Stimulated activated CD4-positive, alpha-beta T cell treated with anti-CD3 and anti-CD28 coated beads, TNF-alpha, amount 100 ng/mL, for 48 hours (primary cell): ENCODE results near the gene SPDYE1.
"Not testable (repeated sequence)": the region's sequence is repeated elsewhere in the genome, so short reads cannot be mapped to it uniquely, and the experiment has no call there.

Experiments
- DNase-seq, 3 donors: peaks; one replicate each; pipeline ENCODE4 v3.0.0-alpha.2; 2020; ENCODE audit warnings: low read depth in 3 of 3

SPDYE1 gene

GRCh38 chr7:43992896-43993295, 4.8 kb upstream of the SPDYE1 start:
- DNase-seq: not testable (repeated sequence)

DNA sequence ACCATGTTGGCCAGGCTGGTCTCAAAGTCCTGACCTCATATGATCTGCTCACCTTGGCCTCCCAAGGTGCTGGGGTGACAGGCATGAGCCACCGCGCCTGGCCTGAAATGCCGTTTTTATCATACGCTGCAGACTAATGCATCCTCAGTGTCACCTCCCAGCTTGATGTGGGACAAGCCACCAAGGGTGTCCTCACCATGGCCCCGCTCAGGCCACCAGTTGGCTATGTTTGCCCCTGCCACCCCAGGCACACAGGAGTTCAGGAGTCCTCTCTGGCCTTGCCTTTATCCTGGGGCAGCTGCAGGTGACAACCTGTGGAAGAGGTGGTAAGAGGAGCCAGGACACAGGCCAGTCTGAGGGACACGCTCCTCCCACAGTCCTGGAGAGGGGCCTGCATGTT, 3.0 kb upstream of the SPDYE1 start:
- DNase-seq: not testable (repeated sequence)

GRCh38 chr7:44012081-44012480, 14.4 kb downstream of the SPDYE1 start:
- DNase-seq: not testable (repeated sequence)

DNA sequence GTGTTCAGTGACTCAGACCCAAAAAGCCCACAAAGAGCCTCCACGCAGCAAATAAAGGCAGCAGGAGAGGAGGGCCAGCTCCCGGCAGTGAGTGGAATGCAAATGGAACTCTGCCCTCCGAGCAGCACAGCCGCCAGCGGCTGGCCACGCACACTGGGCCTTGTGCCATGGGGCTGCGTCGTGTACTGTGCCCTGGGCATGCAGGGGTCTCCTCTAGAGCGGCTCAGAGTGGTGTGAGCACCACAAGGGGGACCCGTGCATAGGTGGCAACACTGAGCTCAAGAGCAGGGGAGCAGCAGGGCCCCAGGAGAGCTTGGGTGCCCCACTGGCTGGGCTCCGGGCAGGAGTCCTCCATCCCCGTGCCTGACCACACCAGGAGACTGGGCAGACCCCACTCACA, 17.4 kb downstream of the SPDYE1 start:
- not testable (repeated sequence) for DNase-seq

GRCh38 chr7:44018857-44019807, 21.4 kb downstream of the SPDYE1 start:
- DNase-seq: peak; percentile 97 to 99 (median 99)

GRCh38 chr7:44019825-44020224, 22.1 kb downstream of the SPDYE1 start:
- DNase-seq: not testable (repeated sequence)

- DNase-seq: not testable (repeated sequence)
These were observed 24.4 kb downstream of the SPDYE1 start for GRCh38 chr7:44022069-44022468.

DNA sequence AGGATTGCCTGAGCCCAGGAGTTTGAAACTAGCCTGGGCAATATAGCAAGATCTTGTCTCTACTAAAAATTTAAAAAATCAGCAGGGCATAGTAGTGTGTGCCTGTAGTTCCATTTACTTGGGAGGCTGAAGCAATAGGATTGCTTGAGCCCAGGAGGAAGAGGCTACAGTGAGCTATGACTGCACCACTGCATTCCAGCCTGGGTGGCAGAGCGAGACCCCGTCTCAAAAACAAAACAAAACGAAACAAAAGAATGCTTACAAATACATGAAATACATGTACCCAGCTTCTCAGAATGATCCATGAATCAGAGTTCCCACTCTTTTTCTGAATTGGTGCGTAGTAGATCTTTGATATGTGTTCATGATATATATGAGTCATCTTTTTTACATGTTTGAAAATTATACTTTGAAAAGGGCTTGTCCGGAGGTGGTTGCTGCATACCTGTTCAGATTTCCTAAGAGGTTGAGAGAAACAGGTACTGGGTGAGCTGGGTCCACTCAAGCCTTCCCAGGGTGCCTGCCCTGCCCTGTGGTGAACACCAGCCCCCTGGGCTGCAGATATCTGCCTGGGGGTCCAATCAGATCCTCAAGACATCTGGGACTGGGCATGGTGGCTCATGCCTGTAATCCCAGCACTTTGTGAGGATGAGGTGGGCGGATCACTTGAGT, 25.2 kb downstream of the SPDYE1 start:
- DNase-seq: not testable (repeated sequence)

GRCh38 chr7:44029433-44029832, 31.7 kb downstream of the SPDYE1 start:
- DNase-seq: not testable (repeated sequence)

DNA sequence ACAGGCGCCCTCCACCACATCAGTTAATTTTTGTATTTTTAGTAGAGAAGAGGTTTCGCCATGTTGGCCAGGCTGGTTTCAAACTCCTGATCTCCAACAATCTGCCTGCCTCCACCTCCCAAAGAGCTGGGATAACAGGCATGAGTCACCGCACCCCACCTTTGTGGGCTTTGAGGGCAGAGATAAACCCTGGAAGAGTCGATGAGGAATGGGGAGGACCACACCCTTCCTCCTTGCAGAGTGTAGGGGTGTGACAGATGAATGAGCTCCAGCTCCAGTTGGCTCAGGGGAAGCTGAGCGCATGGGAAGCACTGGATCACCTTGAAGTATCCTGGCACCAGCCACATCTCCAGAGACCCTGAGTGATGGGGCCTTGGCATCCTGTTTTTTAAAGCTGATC, 32.3 kb downstream of the SPDYE1 start:
- DNase-seq: not testable (repeated sequence)

DNA sequence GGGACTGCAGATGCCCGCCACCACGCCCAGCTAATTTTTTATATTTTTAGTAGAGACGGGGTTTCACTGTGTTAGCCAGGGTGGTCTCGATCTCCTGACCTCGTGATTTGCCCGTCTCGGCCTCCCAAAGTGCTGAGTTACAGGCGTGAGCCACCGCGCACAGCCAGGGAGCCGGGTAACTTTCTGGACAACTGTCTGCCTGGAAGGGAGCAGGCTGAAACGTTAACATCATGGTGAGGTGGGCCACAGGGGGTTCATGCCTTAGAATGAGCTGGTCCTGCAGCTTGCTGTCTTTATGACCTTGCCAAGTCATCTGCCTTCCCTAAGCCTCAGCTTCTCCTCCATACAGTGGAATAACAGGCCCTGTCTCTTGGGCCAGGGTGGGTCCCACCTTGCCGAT, 33.6 kb downstream of the SPDYE1 start:
- not testable (repeated sequence) for DNase-seq

GRCh38 chr7:44032031-44032430, 34.3 kb downstream of the SPDYE1 start:
- DNase-seq: not testable (repeated sequence)

DNA sequence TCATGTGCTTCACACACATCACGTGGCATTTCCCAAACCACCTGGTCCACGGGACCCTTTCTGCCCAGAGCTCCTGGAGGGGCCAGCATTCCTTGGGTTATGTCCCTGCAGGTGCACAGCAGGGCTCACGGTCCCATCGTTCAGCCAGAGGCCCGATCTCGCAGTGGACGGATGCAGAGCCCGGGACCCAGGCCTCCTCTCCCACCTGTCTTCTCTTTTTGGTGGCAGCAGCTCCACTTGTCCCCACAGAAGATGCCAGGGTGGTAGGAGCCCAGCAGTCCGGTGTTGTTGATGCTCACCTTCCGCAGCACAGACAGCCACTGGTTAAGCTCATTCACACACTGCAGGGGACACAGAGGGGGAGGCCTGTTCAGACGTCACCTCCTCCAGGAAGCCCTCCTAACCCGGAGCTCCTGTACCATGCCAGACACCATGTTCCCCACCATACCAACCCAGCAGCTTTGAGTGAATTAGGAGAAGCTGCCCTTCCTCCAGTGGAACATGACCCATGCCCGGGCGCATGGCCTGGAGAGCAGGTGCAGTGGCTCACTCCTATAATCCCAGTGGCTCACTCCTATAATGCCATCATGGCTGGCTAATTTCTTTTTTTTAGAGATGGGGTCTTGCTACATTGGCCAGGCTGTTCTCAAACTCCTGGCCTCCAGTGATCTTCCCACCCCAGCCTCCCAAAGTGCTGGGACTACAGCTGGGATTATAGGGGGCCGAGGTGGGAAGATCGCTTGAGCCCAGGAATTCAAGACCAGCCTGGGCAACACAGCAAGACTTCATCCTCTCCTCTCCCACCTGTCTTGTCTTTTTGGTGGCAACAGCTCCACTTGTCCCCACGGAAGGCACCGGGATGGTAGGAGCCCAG, 36.5 kb downstream of the SPDYE1 start:
- DNase-seq: not testable (repeated sequence)

- DNase-seq: not testable (repeated sequence)
These were observed 38.7 kb downstream of the SPDYE1 start for GRCh38 chr7:44036364-44036763.

DNA sequence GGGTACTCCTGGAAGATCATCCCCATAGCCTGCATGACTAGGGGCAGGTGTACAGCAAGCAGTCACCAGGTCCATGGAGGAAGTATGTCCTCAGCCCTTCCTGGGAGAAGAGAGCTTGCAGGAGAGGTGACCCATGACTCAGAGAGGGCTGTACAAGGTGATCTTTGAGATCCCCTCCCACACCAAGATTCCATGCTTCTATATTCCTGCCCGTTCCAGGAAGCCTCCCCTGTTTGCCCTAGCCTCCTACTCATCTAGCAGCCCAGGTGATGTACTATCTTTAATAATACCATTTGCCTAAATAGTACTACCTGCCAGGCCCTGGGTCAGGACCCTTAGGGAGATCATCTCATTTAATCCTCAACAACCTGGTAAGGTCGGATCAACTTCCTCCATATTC, 40.3 kb downstream of the SPDYE1 start:
- not testable (repeated sequence) for DNase-seq

- not testable (repeated sequence) for DNase-seq
These were observed 40.9 kb downstream of the SPDYE1 start for GRCh38 chr7:44038553-44038952.

GRCh38 chr7:44038961-44039558, 41.4 kb downstream of the SPDYE1 start:
- DNase-seq: peak; percentile 58 to 88 (median 59)

DNA sequence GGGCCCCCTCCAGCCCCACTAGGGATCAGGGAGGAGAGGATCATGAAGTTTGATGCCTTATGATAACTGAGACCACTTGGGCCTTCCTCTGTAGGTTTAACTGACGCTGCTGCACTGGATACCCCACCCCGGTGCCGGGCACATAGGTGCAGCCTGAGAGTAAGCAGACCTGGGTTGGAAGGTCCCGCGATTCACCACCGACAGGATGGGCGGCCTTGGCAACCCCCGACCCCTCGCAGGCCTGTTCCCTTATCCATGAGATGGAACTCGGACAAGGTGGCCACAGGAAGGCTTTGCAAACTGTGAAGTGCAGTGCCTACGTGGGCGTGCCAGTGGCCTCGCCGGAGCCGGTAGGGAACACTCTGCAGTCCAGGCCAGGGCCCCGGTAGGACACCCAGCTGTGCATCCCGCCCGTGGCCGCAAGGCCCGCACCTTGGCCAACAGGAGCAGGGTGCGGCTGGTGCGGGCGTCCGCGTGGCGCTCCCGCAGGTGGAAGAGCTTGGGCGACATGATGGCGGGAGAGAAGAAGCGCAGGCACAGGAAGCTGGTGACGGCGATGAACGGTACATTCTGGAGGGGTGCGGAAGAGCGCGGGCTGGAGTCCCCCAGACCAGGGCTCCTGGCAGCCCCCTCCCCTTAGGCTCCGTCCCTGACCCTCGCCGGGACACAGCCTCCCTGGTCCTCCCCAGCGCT, 42.2 kb downstream of the SPDYE1 start:
- DNase-seq: not testable (repeated sequence)

- DNase-seq: not testable (repeated sequence)
These were observed 42.8 kb downstream of the SPDYE1 start for GRCh38 chr7:44040493-44040891.

DNA sequence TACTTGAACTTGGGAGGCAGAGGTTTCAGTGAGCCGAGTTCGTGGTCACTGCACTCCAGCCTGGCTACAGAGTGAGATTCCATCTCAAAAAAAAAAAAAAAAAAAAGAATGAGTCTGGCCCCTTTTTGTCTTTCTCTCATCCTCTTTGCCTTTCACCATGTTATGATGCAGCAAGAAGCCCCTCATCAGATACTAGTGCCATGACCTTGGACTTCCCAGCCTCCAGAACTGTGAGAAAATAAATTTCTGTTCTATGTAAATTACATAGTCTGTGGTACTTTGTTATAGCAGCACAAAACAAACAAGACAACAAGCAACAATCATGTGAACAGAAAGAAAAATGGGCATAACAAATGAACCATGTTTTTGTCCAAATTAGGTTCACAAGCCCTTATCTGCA, 44.5 kb downstream of the SPDYE1 start:
- DNase-seq: no peak

DNA sequence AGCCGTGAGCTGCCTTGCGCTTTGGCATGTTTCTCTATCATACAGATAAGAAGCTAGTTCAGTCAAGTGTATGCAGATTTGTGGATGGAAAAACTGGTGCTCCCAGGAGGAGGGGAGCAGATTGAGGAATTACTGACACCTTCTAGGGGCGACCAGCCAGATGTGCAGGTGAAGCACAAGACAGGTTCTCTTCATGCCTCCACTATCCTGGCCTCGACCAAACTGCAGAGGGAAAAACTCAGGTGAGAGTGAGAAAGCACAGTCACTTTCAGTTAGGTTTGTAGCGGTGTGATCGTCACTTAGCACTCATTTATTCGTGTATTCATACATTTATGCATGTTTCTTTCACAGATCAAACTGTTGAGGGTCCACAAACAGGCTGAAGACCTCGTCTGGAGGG, 46.2 kb downstream of the SPDYE1 start:
- no peak for DNase-seq
